ENCODE measurements around the gene COMTD1.

The COMTD1 gene

GRCh38 chr10:75235375-75236177 is at the start of gene COMTD1:
COMTD1 (minus strand) TSS chr10:75235957; CDS start chr10:75235928, 29 bp downstream.
- peak; percentile 82 for DNase-seq

GRCh38 chr10:75283671-75284470 is 48.1 kb upstream of the COMTD1 start:
- no peak for DNase-seq

- DNase-seq = no peak
These were observed 47.4 kb upstream of the COMTD1 start for GRCh38 chr10:75283078-75283670.

GRCh38 chr10:75281974-75282373 is 46.2 kb upstream of the COMTD1 start:
- DNase-seq = no peak

GRCh38 chr10:75280236-75280635 is 44.5 kb upstream of the COMTD1 start:
- DNase-seq = no peak

- no peak for DNase-seq
These were observed 40.5 kb upstream of the COMTD1 start for GRCh38 chr10:75276069-75276872.

GRCh38 chr10:75272896-75273295 is 37.1 kb upstream of the COMTD1 start:
- DNase-seq = no peak

GRCh38 chr10:75272094-75272493 is 36.3 kb upstream of the COMTD1 start:
- DNase-seq = no peak

GRCh38 chr10:75269605-75270004 is 33.8 kb upstream of the COMTD1 start:
- no peak for DNase-seq

- DNase-seq = no peak
These were observed 31.2 kb upstream of the COMTD1 start for GRCh38 chr10:75266945-75267344.

- DNase-seq = no peak
These were observed 30.1 kb upstream of the COMTD1 start for GRCh38 chr10:75265856-75266255.

- DNase-seq = no peak
These were observed 28.0 kb upstream of the COMTD1 start for GRCh38 chr10:75263806-75264205.

GRCh38 chr10:75261813-75262705 is 26.3 kb upstream of the COMTD1 start:
- no peak for DNase-seq

GRCh38 chr10:75260990-75261389 is 25.2 kb upstream of the COMTD1 start:
- no peak for DNase-seq

GRCh38 chr10:75254739-75255138 is 19.0 kb upstream of the COMTD1 start:
- no peak for DNase-seq

- no peak for DNase-seq
These were observed 17.8 kb upstream of the COMTD1 start for GRCh38 chr10:75253281-75254220.

GRCh38 chr10:75250934-75251333 is 15.2 kb upstream of the COMTD1 start:
- DNase-seq = no peak

- DNase-seq = no peak
These were observed 12.0 kb upstream of the COMTD1 start for GRCh38 chr10:75247797-75248196.

- DNase-seq = no peak
These were observed 10.7 kb upstream of the COMTD1 start for GRCh38 chr10:75246506-75246905.
